ENCODE results near the gene CALML3. TPM values are rescaled to one million over a fixed set of nuclear protein-coding genes. Genes with fewer than 3 reads are reported as not detected.
A peak's percentile ranks its signal among the peaks of the same experiment; 100 is the strongest.

The CALML3 gene
- total RNA-seq, 1 donor from 2014 or later, result not detected

DNA sequence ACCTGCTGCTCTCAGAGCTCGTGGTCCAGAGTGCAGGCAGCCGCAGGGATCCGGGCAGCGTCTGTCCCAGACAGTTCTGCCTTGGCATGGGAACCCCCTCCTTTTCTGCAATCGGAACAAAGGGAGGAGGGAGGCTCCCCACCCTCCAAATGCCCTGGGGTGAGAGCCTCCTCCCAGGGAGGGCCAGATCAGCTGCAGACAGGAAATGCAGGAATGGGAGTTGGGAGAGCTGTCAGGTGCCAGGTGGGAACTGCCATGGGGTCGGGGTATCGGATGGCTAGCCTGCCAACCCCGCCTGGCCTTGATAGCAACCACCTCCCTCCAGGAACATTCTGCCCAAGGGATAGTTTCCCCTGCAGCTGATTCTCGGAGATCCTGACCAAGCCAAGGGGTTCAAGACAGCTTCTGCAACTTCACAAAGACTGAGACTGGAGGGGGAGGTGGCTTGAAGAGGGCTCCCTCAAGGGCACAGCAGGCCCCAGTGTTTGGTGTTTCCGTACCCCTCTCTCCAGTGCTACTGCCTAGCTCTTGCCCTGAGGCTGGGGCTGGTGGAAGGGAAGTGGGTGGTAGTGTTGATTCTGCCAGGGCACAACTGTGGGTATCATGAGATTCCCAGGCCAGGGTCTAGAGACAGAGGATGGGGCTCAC is 25.1 kb upstream of the CALML3 start, which contains the start of gene CALML5:
TSS of gene CALML5 (minus strand) at position 78 of the 648 bp plus-strand sequence. CDS start 132 bp downstream, outside the sequence.
- Mint-ChIP-seq H3K36me3 (ENCODE audit: unreplicated experiment) (no peaks in the 10 kb centered on the region), H3K4me3 (ENCODE audit: unreplicated experiment) (no peak within 1 kb of the TSS), H3K27ac (ENCODE audit: unreplicated experiment) (no peak within 1 kb of the TSS), H3K27me3 (ENCODE audit: unreplicated experiment) (peaks cover 2% of the 10 kb centered on the region), H3K4me1 (ENCODE audit: low read depth, unreplicated experiment) (peaks cover 4% of the 10 kb centered on the region), H3K9me3 (ENCODE audit: unreplicated experiment) (peaks cover 2% of the 10 kb centered on the region)
- peak; percentile 3 for DNase-seq
- TF ChIP-seq CTCF (IDR thresholded peaks at IDR 0.05; ENCODE audit: partially characterized antibody, unreplicated experiment), result no peak

DNA sequence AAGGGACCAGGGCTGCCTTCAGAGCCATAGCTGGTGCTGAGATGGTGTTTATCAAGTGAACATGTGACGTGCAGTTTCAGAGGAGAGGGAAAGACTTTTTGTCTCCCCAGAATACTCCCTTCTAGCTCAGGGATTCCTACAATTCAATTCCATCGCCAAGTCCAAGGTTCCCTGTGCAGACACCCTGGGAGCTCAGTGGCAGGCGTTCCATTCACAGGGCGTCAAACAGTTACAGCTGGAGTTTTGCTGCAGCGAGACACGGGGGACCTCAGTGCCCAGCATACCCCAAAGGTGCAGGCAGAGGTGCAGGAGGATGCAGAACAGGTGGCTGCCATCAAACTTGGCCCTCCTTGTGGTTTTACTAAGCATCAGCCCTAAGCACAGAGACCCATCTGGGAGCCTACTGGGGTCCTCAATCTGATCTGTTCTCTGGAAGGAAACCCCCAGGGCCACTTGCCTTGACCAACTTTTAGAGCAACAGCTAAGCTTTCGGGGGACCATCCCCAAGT is 24.5 kb upstream of the CALML3 start:
- H3K4me1 Mint-ChIP-seq (ENCODE audit: low read depth, unreplicated experiment), result peaks cover 4% of the 10 kb centered on the region
- no peak overlapping the region for H3K27ac Mint-ChIP-seq (ENCODE audit: unreplicated experiment)
- DNase-seq, result peak; percentile 7
- peaks cover 2% of the 10 kb centered on the region for H3K27me3 Mint-ChIP-seq (ENCODE audit: unreplicated experiment)
- H3K4me3 Mint-ChIP-seq (ENCODE audit: unreplicated experiment), result no peak overlapping the region
- TF ChIP-seq CTCF (IDR thresholded peaks at IDR 0.05; ENCODE audit: partially characterized antibody, unreplicated experiment), result no peak
- no peaks in the 10 kb centered on the region for H3K36me3 Mint-ChIP-seq (ENCODE audit: unreplicated experiment)
- H3K9me3 Mint-ChIP-seq (ENCODE audit: unreplicated experiment), result peaks cover 2% of the 10 kb centered on the region

DNA sequence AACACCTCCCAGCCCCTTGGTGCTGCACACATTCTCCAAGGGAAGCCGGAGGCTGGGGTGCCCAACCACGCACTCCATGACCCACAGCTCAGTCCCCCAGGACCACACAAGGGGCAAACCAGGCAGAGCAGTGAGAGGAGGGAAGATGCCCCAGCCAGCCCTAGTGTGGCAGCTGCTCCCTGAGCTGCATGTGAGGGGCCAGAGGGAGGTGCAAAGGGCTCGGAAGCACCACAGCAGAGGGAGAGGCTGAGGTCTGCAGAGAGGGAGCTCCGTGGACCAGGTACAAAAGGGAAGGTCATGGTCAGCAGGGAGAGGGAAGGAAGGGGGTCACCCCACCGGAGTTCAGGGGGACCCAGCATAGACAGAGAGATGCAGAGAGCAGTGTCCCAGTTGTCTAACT is 23.9 kb upstream of the CALML3 start:
- no peaks in the 10 kb centered on the region for H3K36me3 Mint-ChIP-seq (ENCODE audit: unreplicated experiment)
- peaks cover 2% of the 10 kb centered on the region for H3K9me3 Mint-ChIP-seq (ENCODE audit: unreplicated experiment)
- no peak overlapping the region for H3K4me3 Mint-ChIP-seq (ENCODE audit: unreplicated experiment)
- DNase-seq, result peak; percentile 12
- H3K27ac Mint-ChIP-seq (ENCODE audit: unreplicated experiment), result no peak overlapping the region
- H3K27me3 Mint-ChIP-seq (ENCODE audit: unreplicated experiment), result peaks cover 2% of the 10 kb centered on the region
- H3K4me1 Mint-ChIP-seq (ENCODE audit: low read depth, unreplicated experiment), result peaks cover 4% of the 10 kb centered on the region
- TF ChIP-seq CTCF (IDR thresholded peaks at IDR 0.05; ENCODE audit: partially characterized antibody, unreplicated experiment), result no peak

DNA sequence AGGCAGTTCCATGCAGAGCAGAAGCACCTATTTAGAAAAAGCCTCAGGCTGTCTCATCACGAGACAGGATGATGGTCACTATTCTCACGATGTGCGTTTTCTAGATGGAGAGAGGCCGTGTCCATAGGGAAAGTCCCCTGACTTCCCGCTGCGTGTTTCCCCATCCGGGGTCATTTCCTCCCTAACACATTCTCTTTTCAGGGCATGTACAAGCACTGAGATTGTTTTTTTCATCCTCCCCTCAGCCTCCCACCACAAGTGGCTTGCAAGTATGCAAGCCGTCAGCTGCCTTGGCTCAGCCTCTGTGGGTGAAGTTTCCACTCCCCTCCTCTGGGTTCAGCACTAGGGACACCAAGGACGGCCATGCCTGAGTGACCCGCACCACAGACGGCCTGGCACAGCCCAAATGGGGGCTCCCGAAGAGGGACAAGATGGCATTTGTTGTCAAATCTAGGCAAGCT is 22.7 kb upstream of the CALML3 start:
- DNase-seq, result no peak
- no peaks in the 10 kb centered on the region for H3K36me3 Mint-ChIP-seq (ENCODE audit: unreplicated experiment)
- no peak overlapping the region for H3K4me3 Mint-ChIP-seq (ENCODE audit: unreplicated experiment)
- peaks cover 4% of the 10 kb centered on the region for H3K4me1 Mint-ChIP-seq (ENCODE audit: low read depth, unreplicated experiment)
- H3K9me3 Mint-ChIP-seq (ENCODE audit: unreplicated experiment), result peaks cover 2% of the 10 kb centered on the region
- peaks cover 2% of the 10 kb centered on the region for H3K27me3 Mint-ChIP-seq (ENCODE audit: unreplicated experiment)
- H3K27ac Mint-ChIP-seq (ENCODE audit: unreplicated experiment), result no peak overlapping the region
- TF ChIP-seq CTCF (IDR thresholded peaks at IDR 0.05; ENCODE audit: partially characterized antibody, unreplicated experiment), result no peak

Measured in glutamatergic neuron (in vitro differentiated cells).